Myocyte (in vitro differentiated cells): Measurements from ENCODE around the gene GDI1. TPM values are rescaled to one million over a fixed set of nuclear protein-coding genes. Genes with fewer than 3 reads are reported as not detected.
A peak's percentile ranks its signal among the peaks of the same experiment; 100 is the strongest.
"Not testable (repeated sequence)": the region's sequence is repeated elsewhere in the genome, so short reads cannot be mapped to it uniquely, and the experiment has no call there.

Experiments used
- DNase-seq: peaks from one replicate; pipeline ENCODE4 v3.0.0-alpha.2; 2012; ENCODE audit warnings: low read depth
- polyA plus RNA-seq: library from polyadenylated mRNA; unstranded; fragments of >200 nt; gene quantifications from one replicate; pipeline ENCODE4 v1.2.1, GENCODE V29; 2012; ENCODE audit warnings: missing spikeins
- total RNA-seq: library from RNA; depleted of rRNA; stranded (reverse); fragments of >200 nt; gene quantifications from 2 replicates; pipeline ENCODE4 v1.2.3, GENCODE V29; 2014

Gene GDI1
- total RNA-seq = 125 TPM in 2 replicates
- 175 TPM for polyA plus RNA-seq

- DNase-seq = peak; percentile 49
Measured at GRCh38 chrX:154436983-154437752, at the start of gene GDI1. TSS of gene GDI1 (plus strand) at chrX:154437154. CDS start at chrX:154437255, 101 bp downstream.

DNA sequence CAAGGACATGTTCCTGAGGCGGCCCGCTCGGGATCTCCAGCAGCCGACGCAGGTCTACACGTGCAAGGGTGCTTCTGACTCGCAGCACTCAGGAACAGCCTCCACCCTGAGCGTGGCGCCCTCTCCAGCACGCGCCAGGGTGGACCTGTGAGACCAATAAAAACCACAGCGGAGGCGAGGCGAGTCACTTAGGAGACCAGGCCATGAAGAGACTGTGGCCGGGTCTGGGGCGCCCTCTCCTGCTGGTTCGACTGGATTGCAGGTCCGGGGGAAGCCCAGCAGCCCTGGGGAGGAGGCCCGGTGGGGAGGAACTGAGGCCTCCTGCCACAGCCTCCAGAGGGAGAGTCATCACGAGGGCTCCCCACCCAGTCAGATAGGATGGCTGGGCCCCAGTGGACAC, 48.9 kb upstream of the GDI1 start:
- not testable (repeated sequence) for DNase-seq

GRCh38 chrX:154388649-154389048, 48.3 kb upstream of the GDI1 start:
- not testable (repeated sequence) for DNase-seq

GRCh38 chrX:154389812-154390747, 46.9 kb upstream of the GDI1 start:
- not testable (repeated sequence) for DNase-seq

DNA sequence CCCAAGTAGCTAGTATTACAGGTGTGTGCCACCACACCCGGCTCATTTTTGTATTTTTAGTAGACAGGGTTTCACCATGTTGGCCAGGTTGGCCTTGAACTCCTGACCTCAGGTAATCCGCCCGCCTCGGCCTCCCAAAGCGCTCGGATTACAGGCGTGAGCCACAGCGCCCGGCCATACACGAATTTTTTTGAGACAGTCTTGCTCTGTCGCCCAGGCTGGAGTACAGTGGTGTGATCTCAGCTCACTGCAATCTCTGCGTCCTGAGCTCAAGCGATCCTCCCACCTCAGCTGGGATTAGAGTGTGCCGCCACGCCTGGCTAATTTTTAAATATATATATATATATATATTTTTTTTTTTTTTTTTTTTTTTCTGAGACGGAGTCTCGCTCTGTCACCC, 40.6 kb upstream of the GDI1 start:
- DNase-seq = not testable (repeated sequence)

DNA sequence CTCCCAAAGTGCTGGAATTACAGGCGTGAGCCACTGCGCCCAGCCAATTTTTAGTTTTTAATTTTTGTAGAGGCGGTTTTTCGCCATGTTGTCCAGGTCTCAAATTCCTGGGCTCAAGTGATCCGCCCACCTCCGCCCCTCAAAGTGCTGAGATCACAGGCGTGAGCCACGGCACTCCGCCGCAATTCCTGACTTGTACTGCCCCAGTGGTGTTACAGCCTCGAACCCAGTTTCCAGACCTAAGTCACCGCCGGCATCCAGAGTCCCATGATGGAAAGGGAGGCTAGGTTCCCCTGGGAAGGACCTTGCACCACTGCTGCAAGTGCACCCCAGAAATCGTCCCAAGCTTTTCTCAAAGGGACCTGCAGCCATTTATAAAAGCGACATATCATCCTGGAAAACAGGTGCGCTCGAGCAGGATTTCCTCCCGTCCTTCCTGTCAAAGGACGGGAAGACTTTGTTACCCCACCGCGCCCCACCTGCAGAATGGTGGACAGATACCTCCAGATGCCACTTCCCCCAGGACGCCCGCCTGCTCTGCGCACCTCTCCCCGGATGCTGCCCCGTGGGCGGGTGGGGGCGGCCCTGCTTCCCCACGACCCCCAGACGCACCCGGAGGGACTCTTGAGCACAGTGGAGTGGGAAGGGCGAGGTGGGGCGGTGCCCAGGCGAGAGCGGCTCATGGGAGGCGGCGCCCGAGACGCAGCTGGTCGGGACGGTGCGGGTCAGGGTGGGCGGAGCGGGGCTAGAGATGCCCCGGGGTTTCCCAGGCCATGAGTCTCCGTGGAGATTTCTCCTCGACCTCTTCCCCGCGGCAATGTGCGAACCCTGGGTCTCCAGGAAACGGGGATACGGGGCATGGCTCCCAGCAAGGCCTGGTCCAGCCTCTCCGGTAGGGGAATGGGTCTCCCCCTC, 39.7 kb upstream of the GDI1 start:
- peak; percentile 78 for DNase-seq

- peak; percentile 94 for DNase-seq
Measured at GRCh38 chrX:154397888-154398667, 38.9 kb upstream of the GDI1 start, which contains the start of gene RPL10. TSS of gene RPL10 (plus strand) at chrX:154398377. CDS start at chrX:154398520, 143 bp downstream.

DNA sequence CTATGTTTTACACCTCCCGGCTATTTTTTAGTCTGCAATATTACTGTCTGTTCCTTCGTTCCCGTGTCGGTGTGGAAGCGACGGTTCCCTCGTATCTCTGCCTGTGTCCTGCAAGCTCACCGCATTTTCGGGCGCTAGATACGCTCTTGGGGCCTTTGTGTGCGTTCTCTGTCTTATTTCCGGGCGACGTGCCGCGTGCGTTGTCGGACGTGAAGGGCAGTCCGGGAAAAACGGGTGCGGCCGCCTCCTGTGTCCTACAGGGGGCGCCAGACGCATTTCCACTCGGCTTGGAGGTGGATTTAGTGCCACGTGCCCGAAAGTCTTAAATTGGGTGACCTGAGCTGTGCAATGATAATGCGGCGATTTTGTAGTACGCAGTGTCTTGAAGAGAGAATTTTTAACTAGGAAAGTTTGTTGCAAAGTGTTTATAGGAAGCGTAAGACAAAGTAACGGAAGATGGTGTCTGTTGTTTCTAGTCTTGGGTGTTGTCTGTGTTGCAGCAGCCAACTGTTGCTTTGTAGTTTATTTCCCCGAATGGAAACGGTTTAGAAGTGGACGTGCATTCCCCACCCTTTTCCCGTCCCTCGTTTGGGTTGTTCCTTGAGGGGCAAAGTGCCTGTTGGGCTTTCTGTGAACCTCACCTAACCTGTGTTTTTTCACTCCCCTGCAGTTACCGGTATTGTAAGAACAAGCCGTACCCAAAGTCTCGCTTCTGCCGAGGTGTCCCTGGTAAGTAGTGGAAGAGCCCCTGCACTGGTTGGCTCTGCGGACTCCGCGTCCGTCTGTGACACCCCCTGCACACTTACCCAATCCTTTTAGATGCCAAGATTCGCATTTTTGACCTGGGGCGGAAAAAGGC, 38.1 kb upstream of the GDI1 start:
- DNase-seq = peak; percentile 85

- DNase-seq = peak; percentile 35
Measured at GRCh38 chrX:154399527-154400368, 37.2 kb upstream of the GDI1 start.

DNA sequence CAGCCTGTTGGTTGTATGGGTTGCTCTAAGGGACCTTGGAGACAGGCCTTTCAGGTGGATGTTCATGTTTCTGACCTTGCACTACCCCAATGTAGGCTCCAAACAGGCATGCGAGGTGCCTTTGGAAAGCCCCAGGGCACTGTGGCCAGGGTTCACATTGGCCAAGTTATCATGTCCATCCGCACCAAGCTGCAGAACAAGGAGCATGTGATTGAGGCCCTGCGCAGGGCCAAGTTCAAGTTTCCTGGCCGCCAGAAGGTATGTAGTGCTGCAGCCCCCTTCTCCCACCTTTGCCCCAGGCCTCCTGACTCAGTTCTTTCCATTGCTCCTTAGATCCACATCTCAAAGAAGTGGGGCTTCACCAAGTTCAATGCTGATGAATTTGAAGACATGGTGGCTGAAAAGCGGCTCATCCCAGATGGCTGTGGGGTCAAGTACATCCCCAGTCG, 36.6 kb upstream of the GDI1 start:
- DNase-seq = not testable (repeated sequence)

- DNase-seq = peak; percentile 23
Measured at GRCh38 chrX:154401045-154401799, 35.7 kb upstream of the GDI1 start.

- no peak for DNase-seq
Measured at GRCh38 chrX:154401918-154402621, 34.9 kb upstream of the GDI1 start.

DNA sequence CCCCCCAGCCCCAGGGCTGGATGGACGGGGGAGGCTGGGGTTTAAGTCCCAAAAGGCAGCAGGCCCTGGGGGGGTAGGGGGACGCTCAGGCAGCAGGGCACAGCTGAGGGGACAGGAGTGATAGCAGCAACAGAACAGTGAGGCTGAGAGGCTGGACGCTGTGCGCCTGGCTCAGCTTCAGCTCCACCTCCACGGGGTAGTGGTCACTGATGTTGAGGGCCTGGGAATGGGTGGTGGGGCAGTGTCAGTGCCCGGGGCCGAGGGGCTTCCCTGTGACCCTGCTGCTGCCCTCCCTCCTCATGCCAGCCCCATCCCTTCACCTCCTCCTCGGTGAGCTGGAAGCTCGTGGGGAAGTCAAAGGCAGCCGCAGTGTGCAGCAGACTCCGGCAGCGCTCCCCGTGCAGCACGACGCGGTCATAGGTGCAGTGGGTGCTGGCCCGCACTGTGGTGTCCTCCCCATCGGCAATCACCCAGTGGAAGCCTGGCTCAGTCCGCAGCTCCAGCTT, 34.3 kb upstream of the GDI1 start:
- DNase-seq = no peak

DNA sequence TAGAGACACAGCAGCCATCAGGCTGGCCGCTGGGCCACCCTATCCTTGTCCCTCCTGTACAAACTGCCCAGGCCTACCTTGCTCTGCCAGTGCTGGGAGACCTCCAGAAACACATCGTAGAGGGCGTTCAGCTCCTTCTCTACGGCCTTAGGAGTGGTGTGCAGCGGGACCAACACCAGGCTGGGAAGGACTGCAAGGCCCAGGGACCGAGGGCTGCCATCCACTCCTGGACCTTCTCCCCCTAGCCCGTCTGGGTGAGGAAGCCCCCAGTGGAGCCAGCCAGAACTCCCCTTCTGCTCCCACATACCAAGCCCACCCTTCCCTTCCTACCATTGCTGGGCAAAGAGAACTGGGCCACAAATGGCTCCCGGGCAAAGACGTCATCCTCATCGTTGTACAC, 33.8 kb upstream of the GDI1 start:
- DNase-seq = no peak

- DNase-seq = no peak
Measured at GRCh38 chrX:154403858-154404257, 33.1 kb upstream of the GDI1 start.

- DNase-seq = no peak
Measured at GRCh38 chrX:154404625-154405192, 32.2 kb upstream of the GDI1 start.
